Activated T-cell treated with anti-CD3 and anti-CD28 coated beads, Interleukin-2, amount 50 U/mL, for 4 hours (primary cell): ENCODE data around the gene NPTN. TPM values are rescaled to one million over a fixed set of nuclear protein-coding genes. Genes with fewer than 3 reads are reported as not detected.

ENCODE experiments used
- ATAC-seq, 2 donors: fragments of 200-7000 bp; cut with Tn5 transposase; one replicate each; pipeline ENCODE4 v1.10.0; 2021
- DNase-seq: peaks from one replicate; pipeline ENCODE4 v3.0.0-alpha.2; 2020
- H3K27me3 Mint-ChIP-seq: one replicate; pipeline ENCODE4 v1.8.0; 2021; ENCODE audit warnings: low read depth, mixed read lengths
- H3K36me3 Mint-ChIP-seq: one replicate; pipeline ENCODE4 v1.8.0; 2022; ENCODE audit warnings: mixed read lengths; ENCODE audit not compliant: insufficient read depth
- H3K4me1 Mint-ChIP-seq: one replicate; pipeline ENCODE4 v1.8.0; 2021; ENCODE audit warnings: low read depth, mixed read lengths
- H3K4me3 Mint-ChIP-seq: one replicate; pipeline ENCODE4 v1.8.0; 2021; ENCODE audit warnings: mild to moderate bottlenecking, moderate library complexity, mixed read lengths
- H3K9me3 Mint-ChIP-seq: one replicate; pipeline ENCODE4 v1.8.0; 2021; ENCODE audit warnings: mixed read lengths
- total RNA-seq, 3 donors: library from RNA; stranded (reverse); gene quantifications; one replicate each; pipeline ENCODE4 v1.2.1, GENCODE V29; 2021

Gene NPTN
- total RNA-seq, 3 donors from 2014 or later = 65.5 to 68.1 (median 67.7) TPM

GRCh38 chr15:73518876-73519733 lies 114.1 kb downstream of the NPTN start:
- Mint-ChIP-seq H3K27me3 (peaks cover 6% of the 10 kb centered on the region), H3K4me1 (peaks cover 6% of the 10 kb centered on the region), H3K9me3 (no peaks in the 10 kb centered on the region), H3K4me3 (no peak overlapping the region), H3K36me3 (no peaks in the 10 kb centered on the region)
- ATAC-seq (no peak), DNase-seq (no peak)

- Mint-ChIP-seq H3K27me3 (peaks cover 6% of the 10 kb centered on the region), H3K4me1 (peaks cover 6% of the 10 kb centered on the region), H3K4me3 (no peak overlapping the region), H3K36me3 (no peaks in the 10 kb centered on the region), H3K9me3 (no peaks in the 10 kb centered on the region)
- no peak for ATAC-seq
- no peak for DNase-seq
Measured at GRCh38 chr15:73518180-73518862, 114.9 kb downstream of the NPTN start.

GRCh38 chr15:73517566-73517965 lies 115.6 kb downstream of the NPTN start:
- Mint-ChIP-seq H3K9me3 (no peaks in the 10 kb centered on the region), H3K4me1 (peaks cover 6% of the 10 kb centered on the region), H3K36me3 (no peaks in the 10 kb centered on the region), H3K27me3 (peaks cover 6% of the 10 kb centered on the region), H3K4me3 (no peak overlapping the region)
- DNase-seq (no peak), ATAC-seq (no peak)

- Mint-ChIP-seq H3K27me3 (peaks cover 6% of the 10 kb centered on the region), H3K9me3 (no peaks in the 10 kb centered on the region), H3K4me1 (peaks cover 5% of the 10 kb centered on the region), H3K36me3 (no peaks in the 10 kb centered on the region), H3K4me3 (no peak overlapping the region)
- DNase-seq (no peak), ATAC-seq (no peak)
Measured at GRCh38 chr15:73515527-73515926, 117.7 kb downstream of the NPTN start.

Other genes with a start within 250 kb of the NPTN start
- gene REC114, start 190.2 kb downstream of the NPTN start, total RNA-seq = not detected
- 1 to 10 TPM; 2.6 to 4.1 (median 3.1) TPM for gene CD276, start 51.0 kb upstream of the NPTN start, total RNA-seq
- gene INSYN1, start 120.0 kb upstream of the NPTN start, total RNA-seq = not detected
- not detected for gene TBC1D21, start 240.2 kb upstream of the NPTN start, total RNA-seq